Large intestine (tissue), 3 donors: ENCODE measurements around the gene IFT43. TPM values are rescaled to one million over a fixed set of nuclear protein-coding genes. Genes with fewer than 3 reads are reported as not detected.

Experiments
- DNase-seq, 2 donors: peaks; one replicate each; pipeline versions ENCODE4 v3.0.0 to v3.0.0-alpha.2; 2013
- H3K27ac ChIP-seq: one replicate; pipeline ENCODE4 v1.5.1; 2013; ENCODE audit warnings: low read length
- H3K27me3 ChIP-seq: 2 replicates; pipeline ENCODE4 v1.6.1; 2013; ENCODE audit warnings: low read length; ENCODE audit not compliant: control insufficient read depth, insufficient read depth
- H3K36me3 ChIP-seq: 2 replicates; pipeline ENCODE4 v1.6.1; 2013; ENCODE audit warnings: low read length; ENCODE audit not compliant: control insufficient read depth, insufficient read depth
- H3K4me1 ChIP-seq: one replicate; pipeline ENCODE4 v1.6.1; 2013; ENCODE audit warnings: low read length; ENCODE audit not compliant: control insufficient read depth, insufficient read depth
- H3K4me3 ChIP-seq: one replicate; pipeline ENCODE4 v1.5.1; 2013; ENCODE audit warnings: low read length
- H3K9me3 ChIP-seq: one replicate; pipeline ENCODE4 v1.6.1; 2013; ENCODE audit warnings: mild to moderate bottlenecking, low read depth, low read length, moderate library complexity; ENCODE audit not compliant: control insufficient read depth
- WGBS: methylation state at CpG from one replicate; pipeline ENCODE4 v1.1.5; 2013; ENCODE audit warnings: low lambda C conversion rate; ENCODE audit not compliant: insufficient coverage; 5-methylcytosine and 5-hydroxymethylcytosine counted together
- polyA plus RNA-seq: library from polyadenylated mRNA; unstranded; fragments of 120-200 nt; gene quantifications from one replicate; pipeline ENCODE4 v1.2.1, GENCODE V29; 2013

Gene IFT43
- polyA plus RNA-seq, 1 donor = 44.8 TPM

- peaks cover 17% of the 10 kb centered on the region for H3K4me1 ChIP-seq
- peak; percentile 87 to 90 for DNase-seq
- no peaks in the 10 kb centered on the region for H3K27me3 ChIP-seq
- no peaks in the 10 kb centered on the region for H3K9me3 ChIP-seq
- peak overlapping the region; percentile 72 for H3K27ac ChIP-seq
- no CpG with 5 or more reads among the region's 6 CpGs for WGBS
- no peak overlapping the region for H3K4me3 ChIP-seq
- peaks cover 29% of the 10 kb centered on the region for H3K36me3 ChIP-seq
Observed at GRCh38 chr14:75989134-75989533, 3.6 kb downstream of the IFT43 start.

- no peaks in the 10 kb centered on the region for H3K9me3 ChIP-seq
- H3K27me3 ChIP-seq = no peaks in the 10 kb centered on the region
- H3K27ac ChIP-seq = no peak overlapping the region
- no peak for DNase-seq
- H3K4me3 ChIP-seq = no peak overlapping the region
- H3K36me3 ChIP-seq = peaks cover 32% of the 10 kb centered on the region
- WGBS = no CpG with 5 or more reads among the region's 4 CpGs
- peaks cover 19% of the 10 kb centered on the region for H3K4me1 ChIP-seq
Observed at GRCh38 chr14:75990297-75990696, 4.7 kb downstream of the IFT43 start.

GRCh38 chr14:75991753-75992152, 6.2 kb downstream of the IFT43 start:
- Histone ChIP-seq H3K36me3 (peaks cover 43% of the 10 kb centered on the region), H3K4me3 (no peak overlapping the region), H3K4me1 (peaks cover 17% of the 10 kb centered on the region), H3K9me3 (no peaks in the 10 kb centered on the region), H3K27ac (no peak overlapping the region), H3K27me3 (no peaks in the 10 kb centered on the region)
- DNase-seq = no peak
- WGBS = 100% methylated on average over 1 of the region's 4 CpGs

- no peaks in the 10 kb centered on the region for H3K9me3 ChIP-seq
- no peak overlapping the region for H3K4me3 ChIP-seq
- no peaks in the 10 kb centered on the region for H3K27me3 ChIP-seq
- 20% methylated on average over 1 of the region's 1 CpG for WGBS
- H3K36me3 ChIP-seq = peaks cover 61% of the 10 kb centered on the region
- peak overlapping the region; percentile 63 for H3K27ac ChIP-seq
- peaks cover 17% of the 10 kb centered on the region for H3K4me1 ChIP-seq
- peak; percentile 94 to 95 for DNase-seq
Observed at GRCh38 chr14:75993567-75994041, 8.0 kb downstream of the IFT43 start.

- 79% methylated on average over 5 of the region's 17 CpGs for WGBS
- peak overlapping the region; percentile 35 for H3K27ac ChIP-seq
- no peaks in the 10 kb centered on the region for H3K9me3 ChIP-seq
- peaks cover 14% of the 10 kb centered on the region for H3K4me1 ChIP-seq
- H3K36me3 ChIP-seq = peaks cover 61% of the 10 kb centered on the region
- peak in 1 of 2 donors; percentile 43 for DNase-seq
- no peaks in the 10 kb centered on the region for H3K27me3 ChIP-seq
- H3K4me3 ChIP-seq = no peak overlapping the region
Observed at GRCh38 chr14:75995372-75996041, 9.9 kb downstream of the IFT43 start.

GRCh38 chr14:75996488-75996887, 10.9 kb downstream of the IFT43 start:
- Histone ChIP-seq H3K27ac (no peak overlapping the region), H3K36me3 (peaks cover 63% of the 10 kb centered on the region), H3K4me3 (no peak overlapping the region), H3K4me1 (peaks cover 14% of the 10 kb centered on the region), H3K27me3 (no peaks in the 10 kb centered on the region), H3K9me3 (no peaks in the 10 kb centered on the region)
- no peak for DNase-seq
- no CpG with 5 or more reads among the region's 1 CpG for WGBS

- no peak overlapping the region for H3K4me3 ChIP-seq
- 92% methylated on average over 2 of the region's 6 CpGs for WGBS
- H3K27ac ChIP-seq = no peak overlapping the region
- peaks cover 70% of the 10 kb centered on the region for H3K36me3 ChIP-seq
- no peak for DNase-seq
- peaks cover 7% of the 10 kb centered on the region for H3K9me3 ChIP-seq
- H3K4me1 ChIP-seq = no peaks in the 10 kb centered on the region
- H3K27me3 ChIP-seq = no peaks in the 10 kb centered on the region
Observed at GRCh38 chr14:75999511-76000190, 14.1 kb downstream of the IFT43 start.

- WGBS = 100% methylated on average over 1 of the region's 1 CpG
Observed at GRCh38 chr14:76002383-76002782, 16.8 kb downstream of the IFT43 start.

GRCh38 chr14:76006253-76006652, 20.7 kb downstream of the IFT43 start:
- H3K9me3 ChIP-seq = peaks cover 9% of the 10 kb centered on the region
- no peak overlapping the region for H3K27ac ChIP-seq
- no CpG with 5 or more reads among the region's 2 CpGs for WGBS
- peaks cover 69% of the 10 kb centered on the region for H3K36me3 ChIP-seq
- DNase-seq = no peak
- no peaks in the 10 kb centered on the region for H3K4me1 ChIP-seq
- no peak overlapping the region for H3K4me3 ChIP-seq
- H3K27me3 ChIP-seq = no peaks in the 10 kb centered on the region

More at GRCh38 chr14:76002383-76002782, 16.8 kb downstream of the IFT43 start:
- Histone ChIP-seq H3K4me1 (no peaks in the 10 kb centered on the region), H3K4me3 (no peak overlapping the region), H3K27me3 (no peaks in the 10 kb centered on the region), H3K27ac (no peak overlapping the region), H3K9me3 (peaks cover 9% of the 10 kb centered on the region), H3K36me3 (peaks cover 73% of the 10 kb centered on the region)
- DNase-seq = no peak

GRCh38 chr14:76007379-76007778, 21.8 kb downstream of the IFT43 start:
- no peak for DNase-seq
- peaks cover 9% of the 10 kb centered on the region for H3K9me3 ChIP-seq
- no peaks in the 10 kb centered on the region for H3K4me1 ChIP-seq
- WGBS = no CpG with 5 or more reads among the region's 1 CpG
- no peak overlapping the region for H3K4me3 ChIP-seq
- peaks cover 70% of the 10 kb centered on the region for H3K36me3 ChIP-seq
- H3K27me3 ChIP-seq = no peaks in the 10 kb centered on the region
- no peak overlapping the region for H3K27ac ChIP-seq
